Sigmoid colon (tissue), 3 donors: ENCODE measurements around the gene PTGIS.

Experiments used
- POLR2A ChIP-seq, 2 donors: fragments of 450-650 bp; IDR thresholded peaks; one replicate each; pipeline ENCODE4 v1.6.1; 2016; ENCODE audit warnings: antibody characterized with exemption in 2 of 2, mild to moderate bottlenecking in 2 of 2, moderate library complexity in 2 of 2
- TF ChIP-seq, protein P1 (sequence below), 4 experiments: fragments of 450-650 bp in 3 of 4; fragments of 200-600 bp in 1 of 4; IDR thresholded peaks; one replicate each; pipeline ENCODE4 v1.5.1; 2016 to 2019; ENCODE audit warnings: antibody characterized with exemption in 4 of 4, mild to moderate bottlenecking in 3 of 4, moderate library complexity in 2 of 4

DNA sequence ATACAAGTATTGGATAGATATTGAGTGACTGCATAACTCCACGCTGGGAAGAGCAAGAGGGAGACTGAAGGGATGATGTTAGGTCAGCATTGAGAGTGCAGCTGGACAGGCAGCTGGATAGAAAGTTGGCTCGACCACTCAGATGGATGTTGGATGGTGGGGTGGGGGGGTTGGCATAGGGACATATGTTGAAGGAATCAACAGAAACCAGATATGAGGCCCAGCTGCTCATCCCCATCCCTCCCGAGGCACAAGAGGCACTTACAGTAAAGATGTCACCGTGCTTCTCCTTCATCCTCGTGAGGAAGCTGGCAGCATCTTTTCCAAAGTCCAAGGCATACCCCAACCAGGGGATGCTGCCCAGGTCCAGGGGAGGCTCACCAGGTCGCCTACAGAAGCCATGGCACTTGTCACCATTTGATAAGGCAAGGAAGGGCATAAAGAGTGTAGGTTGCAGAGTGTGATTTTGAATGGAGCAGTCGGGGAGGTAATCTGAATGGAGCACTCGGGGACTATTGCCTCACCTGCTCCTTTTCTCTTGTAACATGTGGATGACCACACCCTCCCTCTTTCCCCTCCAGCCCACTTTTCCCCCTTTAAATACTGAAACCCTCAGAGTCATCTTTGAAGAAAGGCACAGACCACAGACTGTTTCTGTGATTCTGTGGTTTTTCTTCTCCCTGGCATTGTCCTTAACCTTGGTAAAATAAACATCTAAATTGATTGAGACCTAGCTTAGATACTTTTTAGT is 18.0 kb downstream of the PTGIS start:
- TF ChIP-seq, protein P1, sequence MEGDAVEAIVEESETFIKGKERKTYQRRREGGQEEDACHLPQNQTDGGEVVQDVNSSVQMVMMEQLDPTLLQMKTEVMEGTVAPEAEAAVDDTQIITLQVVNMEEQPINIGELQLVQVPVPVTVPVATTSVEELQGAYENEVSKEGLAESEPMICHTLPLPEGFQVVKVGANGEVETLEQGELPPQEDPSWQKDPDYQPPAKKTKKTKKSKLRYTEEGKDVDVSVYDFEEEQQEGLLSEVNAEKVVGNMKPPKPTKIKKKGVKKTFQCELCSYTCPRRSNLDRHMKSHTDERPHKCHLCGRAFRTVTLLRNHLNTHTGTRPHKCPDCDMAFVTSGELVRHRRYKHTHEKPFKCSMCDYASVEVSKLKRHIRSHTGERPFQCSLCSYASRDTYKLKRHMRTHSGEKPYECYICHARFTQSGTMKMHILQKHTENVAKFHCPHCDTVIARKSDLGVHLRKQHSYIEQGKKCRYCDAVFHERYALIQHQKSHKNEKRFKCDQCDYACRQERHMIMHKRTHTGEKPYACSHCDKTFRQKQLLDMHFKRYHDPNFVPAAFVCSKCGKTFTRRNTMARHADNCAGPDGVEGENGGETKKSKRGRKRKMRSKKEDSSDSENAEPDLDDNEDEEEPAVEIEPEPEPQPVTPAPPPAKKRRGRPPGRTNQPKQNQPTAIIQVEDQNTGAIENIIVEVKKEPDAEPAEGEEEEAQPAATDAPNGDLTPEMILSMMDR (IDR thresholded peaks at IDR 0.05), result no peak
- TF ChIP-seq POLR2A (IDR thresholded peaks at IDR 0.05), result no peak
